Astrocyte (in vitro differentiated cells and primary cell): Measurements from ENCODE around the gene CLTCL1.

Experiments used
- CTCF ChIP-seq: IDR thresholded peaks from 2 replicates; pipeline ENCODE4 v1.5.1; 2011; ENCODE audit warnings: low read depth, mild to moderate bottlenecking, inconsistent platforms, low read length, moderate library complexity; ENCODE audit not compliant: insufficient read depth
- EZH2 ChIP-seq: IDR thresholded peaks from 2 replicates; pipeline ENCODE4 v1.6.1; 2012; ENCODE audit warnings: mild to moderate bottlenecking, low read length, inconsistent platforms; ENCODE audit not compliant: insufficient read depth

- TF ChIP-seq EZH2 (no peak), CTCF (no peak)
These were observed 87.7 kb downstream of the CLTCL1 start for GRCh38 chr22:19203834-19204233.
